HG03045 (cell line): ENCODE results near the gene GPD2.

Experiments
- ATAC-seq: cut with Tn5 transposase; IDR thresholded peaks from one replicate; pipeline ENCODE4 v1.9.1; 2021; ENCODE audit warnings: mild to moderate bottlenecking, moderate library complexity; ENCODE audit not compliant: unreplicated experiment

GPD2 gene

GRCh38 chr2:156435396-156435717, 822 bp upstream of the GPD2 start:
- ATAC-seq, result no peak

- peak; percentile 51 for ATAC-seq
Measured at GRCh38 chr2:156436497-156437085, 412 bp downstream of the GPD2 start.

- ATAC-seq, result peak; percentile 22
Measured at GRCh38 chr2:156437272-156437930, 1.2 kb downstream of the GPD2 start.

GRCh38 chr2:156437931-156438410, 1.8 kb downstream of the GPD2 start:
- no peak for ATAC-seq

- ATAC-seq, result no peak
Measured at GRCh38 chr2:156443089-156443488, 6.9 kb downstream of the GPD2 start.

- ATAC-seq, result no peak
Measured at GRCh38 chr2:156445296-156446220, 9.4 kb downstream of the GPD2 start.

- ATAC-seq, result no peak
Measured at GRCh38 chr2:156447761-156448160, 11.6 kb downstream of the GPD2 start.

GRCh38 chr2:156448766-156449165, 12.6 kb downstream of the GPD2 start:
- no peak for ATAC-seq

- ATAC-seq, result no peak
Measured at GRCh38 chr2:156452971-156453370, 16.8 kb downstream of the GPD2 start.

- ATAC-seq, result no peak
Measured at GRCh38 chr2:156455361-156455975, 19.3 kb downstream of the GPD2 start.

GRCh38 chr2:156456616-156457015, 20.4 kb downstream of the GPD2 start:
- peak; percentile 72 for ATAC-seq

- ATAC-seq, result no peak
Measured at GRCh38 chr2:156457523-156458517, 21.6 kb downstream of the GPD2 start.

GRCh38 chr2:156459720-156460119, 23.5 kb downstream of the GPD2 start:
- no peak for ATAC-seq

- no peak for ATAC-seq
Measured at GRCh38 chr2:156464106-156464505, 27.9 kb downstream of the GPD2 start.

GRCh38 chr2:156465573-156465972, 29.4 kb downstream of the GPD2 start:
- no peak for ATAC-seq

GRCh38 chr2:156466739-156467405, 30.7 kb downstream of the GPD2 start:
- ATAC-seq, result no peak

GRCh38 chr2:156470975-156471583, 34.9 kb downstream of the GPD2 start:
- ATAC-seq, result no peak

GRCh38 chr2:156471762-156472161, 35.6 kb downstream of the GPD2 start:
- ATAC-seq, result no peak

- ATAC-seq, result peak; percentile 35
Measured at GRCh38 chr2:156472686-156473085, 36.5 kb downstream of the GPD2 start.
